A549 (cell line): ENCODE data around the gene WNT11.

Experiments
- CEBPB ChIP-seq, 2 experiments: fragments of >200 bp in 1 of 2; sonication (Bioruptor Twin) in 1 of 2; formaldehyde crosslinking in 1 of 2; IDR thresholded peaks; 2 replicates each; pipeline ENCODE4 v1.6.1; 2012 to 2016
- CTCF ChIP-seq: fragments of >200 bp; sonication (Bioruptor Twin); formaldehyde crosslinking; IDR thresholded peaks from 3 replicates; pipeline ENCODE4 v1.5.1; 2016
- ELK1 ChIP-seq: fragments of 150-350 bp; IDR thresholded peaks from 2 replicates; pipeline ENCODE4 v1.6.1; 2014; ENCODE audit warnings: low read depth, mild to moderate bottlenecking, low read length
- EP300 ChIP-seq, 2 experiments: fragments of >200 bp; sonication (Bioruptor Twin); formaldehyde crosslinking; IDR thresholded peaks; 2 replicates in 1 of 2; 3 replicates in 1 of 2; pipeline ENCODE4 v1.6.1; 2016 to 2017
- HMGXB4 ChIP-seq: fragments of 250-450 bp; sonication (Bioruptor Pico); IDR thresholded peaks from 2 replicates; pipeline ENCODE4 v1.5.0; 2021; ENCODE audit warnings: mild to moderate bottlenecking, moderate library complexity, borderline replicate concordance
- JUN ChIP-seq, 2 experiments: fragments of >200 bp; sonication (Bioruptor Twin); formaldehyde crosslinking; IDR thresholded peaks; 2 replicates in 1 of 2; 3 replicates in 1 of 2; pipeline ENCODE4 v1.6.1; 2016 to 2017
- PBX3 ChIP-seq: IDR thresholded peaks from 2 replicates; pipeline ENCODE4 v1.6.1; 2012
- POLR2A ChIP-seq: IDR thresholded peaks from 2 replicates; pipeline ENCODE4 v1.6.1; 2012; ENCODE audit warnings: mild to moderate bottlenecking, low read length
- RFX5 ChIP-seq: fragments of 450-650 bp; IDR thresholded peaks from 2 replicates; pipeline ENCODE4 v1.7.1; 2014; ENCODE audit warnings: antibody characterized with exemption, mild to moderate bottlenecking, moderate library complexity
- SMC3 ChIP-seq: fragments of >200 bp; sonication (Bioruptor Twin); formaldehyde crosslinking; IDR thresholded peaks from 3 replicates; pipeline ENCODE4 v1.6.1; 2018; ENCODE audit warnings: inconsistent platforms
- USF2 ChIP-seq: fragments of 450-650 bp; IDR thresholded peaks from 2 replicates; pipeline ENCODE4 v1.6.1; 2014; ENCODE audit warnings: antibody characterized with exemption
- ZFP36 ChIP-seq: fragments of 450-650 bp; IDR thresholded peaks from 2 replicates; pipeline ENCODE4 v1.6.1; 2014; ENCODE audit warnings: borderline replicate concordance; ENCODE audit not compliant: partially characterized antibody
- TF ChIP-seq, protein P1 (sequence below): IDR thresholded peaks from 2 replicates; pipeline ENCODE4 v1.6.1; 2012

DNA sequence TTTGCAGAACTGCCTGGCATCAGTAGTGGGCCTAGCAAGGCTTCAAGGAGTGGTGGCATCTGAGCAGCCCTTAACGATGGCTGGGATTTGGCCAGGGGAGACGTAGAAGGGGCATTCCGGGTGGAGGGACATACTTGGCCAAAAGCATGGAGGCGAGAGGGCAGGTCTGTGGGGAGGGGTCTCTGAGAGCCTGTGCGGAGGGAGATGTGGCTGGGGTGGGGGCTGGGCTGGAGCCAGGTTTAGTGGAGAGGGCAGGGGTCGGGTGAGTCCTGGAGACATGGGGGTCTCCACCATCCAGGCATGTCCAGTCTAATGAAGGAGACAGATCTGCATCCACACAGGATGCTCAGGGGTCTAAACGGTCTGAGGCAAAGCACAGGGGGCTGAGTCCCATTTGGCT, 34.4 kb upstream of the WNT11 start:
- no peak for TF ChIP-seq CTCF
- TF ChIP-seq, protein P1, sequence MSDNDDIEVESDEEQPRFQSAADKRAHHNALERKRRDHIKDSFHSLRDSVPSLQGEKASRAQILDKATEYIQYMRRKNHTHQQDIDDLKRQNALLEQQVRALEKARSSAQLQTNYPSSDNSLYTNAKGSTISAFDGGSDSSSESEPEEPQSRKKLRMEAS, result no peak
- no peak for TF ChIP-seq JUN (IDR thresholded peaks at IDR 0.05)
- no peak for TF ChIP-seq RFX5
- no peak for TF ChIP-seq ZFP36
- TF ChIP-seq ELK1, result no peak
- no peak for TF ChIP-seq POLR2A
- no peak for TF ChIP-seq SMC3
- TF ChIP-seq HMGXB4 (CRISPR knock-in tag), result no peak
- TF ChIP-seq CEBPB (IDR thresholded peaks at IDR 0.05), result no peak
- no peak for TF ChIP-seq EP300 (IDR thresholded peaks at IDR 0.05)
- TF ChIP-seq USF2, result no peak
- no peak for TF ChIP-seq PBX3
